Fibroblast of the aortic adventitia (primary cell): ENCODE data around the gene MUC22. TPM values are rescaled to one million over a fixed set of nuclear protein-coding genes. Genes with fewer than 3 reads are reported as not detected.

Experiments
- DNase-seq: peaks from one replicate; pipeline ENCODE4 v3.0.0-alpha.2; 2010; ENCODE audit warnings: low read depth
- H3K4me3 ChIP-seq: 2 replicates; pipeline ENCODE4 v1.5.1; 2011; ENCODE audit warnings: low read depth, mild to moderate bottlenecking, control low read depth, low read length, moderate library complexity
- total RNA-seq: library from RNA; depleted of rRNA; stranded (reverse); fragments of >200 nt; gene quantifications from 2 replicates; pipeline ENCODE4 v1.2.3, GENCODE V29; 2012; ENCODE audit warnings: low replicate concordance
- TF ChIP-seq, protein P1 (sequence below): IDR thresholded peaks from 2 replicates; pipeline ENCODE4 v1.5.1; 2011; ENCODE audit warnings: mild to moderate bottlenecking, low read length, control low read depth, inconsistent platforms; ENCODE audit not compliant: insufficient read depth

Gene MUC22
- total RNA-seq, 1 donor = not detected

DNA sequence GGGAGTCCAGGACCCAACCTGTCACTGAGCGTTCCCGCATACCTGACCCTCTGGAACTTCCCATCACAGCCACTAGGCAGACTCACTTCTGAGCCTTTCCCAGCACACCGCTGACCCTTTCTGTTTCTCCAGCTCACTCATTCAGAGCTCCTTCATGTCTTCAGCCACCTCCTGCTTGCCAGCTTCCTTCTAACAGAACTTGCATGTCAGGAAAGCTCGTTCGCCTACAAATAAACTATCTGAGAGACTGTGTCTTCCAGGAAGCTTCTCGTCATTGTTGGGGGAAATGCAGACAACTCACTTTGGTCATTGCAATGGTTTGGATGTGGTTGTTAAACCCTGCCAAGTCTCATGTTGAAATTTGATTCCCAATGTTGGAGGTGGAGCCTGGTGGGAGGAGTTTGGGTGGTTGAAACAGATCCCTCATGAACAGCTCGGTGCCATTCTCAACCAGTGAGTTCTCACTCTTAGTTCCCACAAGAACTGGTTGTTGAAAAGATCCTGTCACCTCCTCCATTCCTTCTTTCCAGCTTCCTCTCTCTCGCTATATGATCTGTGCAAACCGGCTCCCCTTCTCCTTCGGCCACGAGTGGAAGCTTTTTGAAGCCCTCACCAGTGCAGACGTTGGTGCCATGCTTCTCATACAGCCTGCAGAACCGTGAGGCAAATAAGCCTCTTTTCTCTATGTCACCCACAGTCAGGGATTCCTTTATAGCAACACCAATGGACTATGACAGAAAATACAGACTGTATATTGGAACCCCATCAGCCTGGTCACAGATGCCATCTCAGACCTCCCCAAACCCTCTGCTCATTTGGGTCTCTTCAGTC is 28.1 kb upstream of the MUC22 start:
- H3K4me3 ChIP-seq = peak overlapping the region; percentile 48
- peak; percentile 75 for DNase-seq

DNA sequence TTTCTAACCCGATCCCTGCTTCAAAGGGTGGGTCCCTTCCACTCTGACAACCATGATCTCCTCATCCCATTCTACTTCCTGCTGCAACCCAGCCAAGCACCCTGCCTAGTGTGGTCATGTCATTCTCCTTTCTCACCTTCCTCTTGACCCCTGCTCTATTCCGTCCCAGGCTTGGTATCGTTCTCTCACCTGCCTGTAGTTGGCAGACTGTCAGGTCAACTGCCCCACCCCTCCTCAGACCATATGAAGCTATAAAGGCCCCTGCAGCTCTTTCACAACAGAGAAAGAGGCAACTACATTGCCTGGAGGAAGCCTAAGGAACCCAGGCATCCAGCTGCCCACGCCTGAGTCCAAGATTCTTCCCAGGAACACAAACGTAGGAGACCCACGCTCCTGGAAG is 26.8 kb upstream of the MUC22 start, which contains the start of gene MUC21:
Gene MUC21, plus strand, starts transcription at position 280 of the 400 bp plus-strand sequence. CDS start 241 bp downstream, outside the sequence.
- no peak for DNase-seq
- H3K4me3 ChIP-seq = no peak within 1 kb of the TSS

More for the DNA sequence above, 28.1 kb upstream of the MUC22 start:
- TF ChIP-seq, protein P1, sequence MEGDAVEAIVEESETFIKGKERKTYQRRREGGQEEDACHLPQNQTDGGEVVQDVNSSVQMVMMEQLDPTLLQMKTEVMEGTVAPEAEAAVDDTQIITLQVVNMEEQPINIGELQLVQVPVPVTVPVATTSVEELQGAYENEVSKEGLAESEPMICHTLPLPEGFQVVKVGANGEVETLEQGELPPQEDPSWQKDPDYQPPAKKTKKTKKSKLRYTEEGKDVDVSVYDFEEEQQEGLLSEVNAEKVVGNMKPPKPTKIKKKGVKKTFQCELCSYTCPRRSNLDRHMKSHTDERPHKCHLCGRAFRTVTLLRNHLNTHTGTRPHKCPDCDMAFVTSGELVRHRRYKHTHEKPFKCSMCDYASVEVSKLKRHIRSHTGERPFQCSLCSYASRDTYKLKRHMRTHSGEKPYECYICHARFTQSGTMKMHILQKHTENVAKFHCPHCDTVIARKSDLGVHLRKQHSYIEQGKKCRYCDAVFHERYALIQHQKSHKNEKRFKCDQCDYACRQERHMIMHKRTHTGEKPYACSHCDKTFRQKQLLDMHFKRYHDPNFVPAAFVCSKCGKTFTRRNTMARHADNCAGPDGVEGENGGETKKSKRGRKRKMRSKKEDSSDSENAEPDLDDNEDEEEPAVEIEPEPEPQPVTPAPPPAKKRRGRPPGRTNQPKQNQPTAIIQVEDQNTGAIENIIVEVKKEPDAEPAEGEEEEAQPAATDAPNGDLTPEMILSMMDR = peak; percentile 56

DNA sequence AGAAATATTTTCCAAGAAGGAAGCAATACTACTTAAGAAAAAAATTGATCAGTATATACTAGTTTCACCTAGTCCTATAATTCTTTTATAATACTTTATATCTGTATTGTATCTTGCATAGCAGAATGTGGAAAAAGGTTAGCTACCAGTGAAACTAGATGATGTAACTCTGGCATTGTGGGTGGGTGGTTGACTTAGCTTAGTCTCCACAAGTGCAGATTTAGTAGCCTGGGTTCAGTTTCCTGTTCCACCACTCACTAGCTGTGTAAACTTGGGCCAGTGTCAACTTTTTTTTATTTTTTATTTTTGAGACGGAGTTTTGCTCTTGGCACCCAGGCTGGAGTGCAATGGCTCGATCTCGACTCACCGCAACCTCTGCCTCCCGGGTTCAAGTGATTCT is 24.8 kb upstream of the MUC22 start:
- no peak overlapping the region for H3K4me3 ChIP-seq
- TF ChIP-seq, protein P1 = no peak
- no peak for DNase-seq

More for the DNA sequence above, 26.8 kb upstream of the MUC22 start, which contains the start of gene MUC21:
- TF ChIP-seq, protein P1 = no peak

DNA sequence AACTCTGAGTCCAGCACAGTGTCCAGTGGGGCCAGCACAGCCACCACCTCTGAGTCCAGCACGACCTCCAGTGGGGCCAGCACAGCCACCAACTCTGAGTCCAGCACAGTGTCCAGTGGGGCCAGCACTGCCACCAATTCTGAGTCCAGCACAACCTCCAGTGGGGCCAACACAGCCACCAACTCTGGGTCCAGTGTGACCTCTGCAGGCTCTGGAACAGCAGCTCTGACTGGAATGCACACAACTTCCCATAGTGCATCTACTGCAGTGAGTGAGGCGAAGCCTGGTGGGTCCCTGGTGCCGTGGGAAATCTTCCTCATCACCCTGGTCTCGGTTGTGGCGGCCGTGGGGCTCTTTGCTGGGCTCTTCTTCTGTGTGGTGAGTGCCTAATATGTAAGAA is 23.0 kb upstream of the MUC22 start:
- DNase-seq = no peak
- TF ChIP-seq, protein P1 = no peak
- H3K4me3 ChIP-seq = no peak overlapping the region

DNA sequence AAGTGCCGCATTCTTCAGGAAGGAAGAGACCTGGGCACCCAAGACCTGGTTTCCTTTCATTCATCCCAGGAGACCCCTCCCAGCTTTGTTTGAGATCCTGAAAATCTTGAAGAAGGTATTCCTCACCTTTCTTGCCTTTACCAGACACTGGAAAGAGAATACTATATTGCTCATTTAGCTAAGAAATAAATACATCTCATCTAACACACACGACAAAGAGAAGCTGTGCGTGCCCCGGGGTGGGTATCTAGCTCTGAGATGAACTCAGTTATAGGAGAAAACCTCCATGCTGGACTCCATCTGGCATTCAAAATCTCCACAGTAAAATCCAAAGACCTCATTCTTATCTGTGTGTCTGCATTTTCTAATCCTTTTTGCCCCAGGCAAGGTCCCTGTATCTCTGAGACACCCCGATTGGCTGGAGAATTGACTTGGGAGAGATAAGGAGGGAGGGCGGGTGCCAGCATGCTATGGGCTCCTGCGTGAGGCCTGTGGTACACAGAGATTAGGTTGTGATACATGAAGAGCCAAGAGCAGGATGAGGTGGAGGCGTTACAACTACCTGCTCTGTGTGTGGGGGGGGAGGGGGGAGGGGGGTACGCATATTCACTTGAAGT is 22.0 kb upstream of the MUC22 start:
- TF ChIP-seq, protein P1 = no peak
- DNase-seq = peak; percentile 20

DNA sequence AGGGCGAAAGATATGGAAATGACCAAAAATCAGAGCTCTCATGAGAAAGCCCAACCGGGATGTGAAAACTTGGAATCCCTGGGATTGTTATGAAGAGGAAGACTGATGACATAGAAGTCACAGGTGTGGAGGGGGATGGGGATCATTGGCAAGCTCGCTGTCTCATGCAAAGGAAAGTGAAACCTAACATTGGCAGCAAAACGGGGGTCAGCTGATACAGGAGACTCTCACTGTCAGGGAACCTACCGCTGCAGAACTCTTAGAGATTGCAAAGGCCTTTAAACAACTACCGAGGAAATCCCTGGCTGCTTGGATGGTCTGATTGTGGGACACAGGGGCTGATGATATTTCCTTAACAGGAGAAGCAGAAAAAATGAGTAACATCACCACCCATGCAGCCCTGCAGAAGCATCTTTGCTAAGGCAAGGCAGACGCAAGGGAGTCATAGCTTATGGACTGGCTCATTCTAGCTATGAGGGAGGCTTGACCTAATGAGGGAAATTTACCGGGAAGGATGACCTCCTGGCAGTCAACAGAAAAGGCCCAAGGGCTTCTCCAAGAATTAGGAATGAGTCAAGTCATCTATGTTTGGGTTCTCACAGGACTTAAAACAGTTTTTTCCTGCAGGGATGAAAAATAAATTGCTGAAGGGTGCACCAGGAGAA is 19.7 kb upstream of the MUC22 start:
- no peak overlapping the region for H3K4me3 ChIP-seq
- no peak for DNase-seq
- TF ChIP-seq, protein P1 = no peak

More for the DNA sequence above, 22.0 kb upstream of the MUC22 start:
- no peak overlapping the region for H3K4me3 ChIP-seq
